OCI-LY7 (cell line): ENCODE data around the gene PODNL1.

Source experiments
- CTCF ChIP-seq: fragments of 200-600 bp; sonication (generic); conservative IDR thresholded peaks from 2 replicates; pipeline ENCODE4 v1.5.1; 2014; ENCODE audit warnings: mild to moderate bottlenecking, antibody characterized with exemption, low read length, moderate library complexity, mixed read lengths
- EZH2phosphoT487 ChIP-seq: fragments of 200-600 bp; sonication (generic); IDR thresholded peaks from 2 replicates; pipeline ENCODE4 v1.6.1; 2018; ENCODE audit warnings: low read depth, borderline replicate concordance, mild to moderate bottlenecking, mixed run types, antibody characterized with exemption, low read length, moderate library complexity, mixed read lengths

- no peak for TF ChIP-seq CTCF
- TF ChIP-seq EZH2phosphoT487, result no peak
These were observed 31.7 kb downstream of the PODNL1 start for GRCh38 chr19:13906521-13906904.
